Muscle layer of colon (tissue), 2 donors: ENCODE data around the gene ADRA2B.

Experiments
- H3K27ac ChIP-seq: one replicate; pipeline ENCODE4 v1.7.0; 2013; ENCODE audit warnings: low read depth, mild to moderate bottlenecking, low read length, moderate library complexity
- H3K27me3 ChIP-seq, 2 donors: one replicate each; pipeline ENCODE4 v1.7.0; 2013; ENCODE audit warnings: low read length in 2 of 2, mild to moderate bottlenecking in 2 of 2; ENCODE audit not compliant: insufficient read depth in 2 of 2, control insufficient read depth in 1 of 2
- H3K36me3 ChIP-seq: one replicate; pipeline ENCODE4 v1.7.0; 2013; ENCODE audit warnings: mild to moderate bottlenecking, low read length; ENCODE audit not compliant: insufficient read depth
- H3K4me1 ChIP-seq: one replicate; pipeline ENCODE4 v1.7.0; 2013; ENCODE audit warnings: mild to moderate bottlenecking, low read length; ENCODE audit not compliant: insufficient read depth
- H3K4me3 ChIP-seq, 2 donors: one replicate each; pipeline ENCODE4 v1.7.0; 2013; ENCODE audit warnings: low read length in 2 of 2, low read depth in 1 of 2, mild to moderate bottlenecking in 1 of 2, moderate library complexity in 1 of 2
- H3K9ac ChIP-seq: one replicate; pipeline ENCODE4 v1.7.0; 2013; ENCODE audit warnings: low read length
- H3K9me3 ChIP-seq: one replicate; pipeline ENCODE4 v1.7.0; 2013; ENCODE audit warnings: mild to moderate bottlenecking, low read length
- donor health status: abdominal sarcoma.
- donor health status: Adenocarcinoma of cecum.

The ADRA2B gene

GRCh38 chr2:96111823-96112500 lies 4.4 kb downstream of the ADRA2B start:
- H3K27me3 ChIP-seq = peaks cover 0 to 22% of the 10 kb centered on the region in 2 donors
- no peak overlapping the region for H3K9ac ChIP-seq
- H3K27ac ChIP-seq = no peak overlapping the region
- H3K36me3 ChIP-seq = no peaks in the 10 kb centered on the region
- no peaks in the 10 kb centered on the region for H3K9me3 ChIP-seq
- no peak overlapping the region for H3K4me3 ChIP-seq
- no peaks in the 10 kb centered on the region for H3K4me1 ChIP-seq

- Histone ChIP-seq H3K36me3 (no peaks in the 10 kb centered on the region), H3K9me3 (no peaks in the 10 kb centered on the region), H3K9ac (no peak overlapping the region), H3K27me3 (peaks cover 0 to 16% of the 10 kb centered on the region in 2 donors), H3K4me1 (no peaks in the 10 kb centered on the region), H3K4me3 (no peak overlapping the region), H3K27ac (no peak overlapping the region)
Measured at GRCh38 chr2:96111257-96111640, 5.1 kb downstream of the ADRA2B start.

- H3K4me3 ChIP-seq = no peak overlapping the region
Measured at GRCh38 chr2:96110621-96111256, 5.6 kb downstream of the ADRA2B start.

GRCh38 chr2:96109931-96110511 lies 6.3 kb downstream of the ADRA2B start:
- Histone ChIP-seq H3K27me3 (peaks cover 0 to 6% of the 10 kb centered on the region in 2 donors), H3K9ac (no peak overlapping the region), H3K9me3 (peaks cover 10% of the 10 kb centered on the region), H3K4me3 (no peak overlapping the region), H3K4me1 (no peaks in the 10 kb centered on the region), H3K36me3 (no peaks in the 10 kb centered on the region), H3K27ac (no peak overlapping the region)

More at GRCh38 chr2:96110621-96111256, 5.6 kb downstream of the ADRA2B start:
- Histone ChIP-seq H3K9ac (no peak overlapping the region), H3K4me1 (no peaks in the 10 kb centered on the region), H3K27me3 (peaks cover 0 to 11% of the 10 kb centered on the region in 2 donors), H3K9me3 (peaks cover 3% of the 10 kb centered on the region), H3K27ac (no peak overlapping the region), H3K36me3 (no peaks in the 10 kb centered on the region)

- no peak overlapping the region for H3K4me3 ChIP-seq
- no peak overlapping the region for H3K27ac ChIP-seq
- no peaks in the 10 kb centered on the region for H3K4me1 ChIP-seq
- peaks cover 10% of the 10 kb centered on the region for H3K9me3 ChIP-seq
- H3K9ac ChIP-seq = no peak overlapping the region
- H3K36me3 ChIP-seq = no peaks in the 10 kb centered on the region
- peaks cover 0 to 6% of the 10 kb centered on the region in 2 donors for H3K27me3 ChIP-seq
Measured at GRCh38 chr2:96109361-96109680, 7.0 kb downstream of the ADRA2B start.

- Histone ChIP-seq H3K36me3 (no peaks in the 10 kb centered on the region), H3K9me3 (peaks cover 10% of the 10 kb centered on the region), H3K27ac (no peak overlapping the region), H3K27me3 (peaks cover 0 to 6% of the 10 kb centered on the region in 2 donors), H3K4me3 (no peak overlapping the region), H3K9ac (no peak overlapping the region), H3K4me1 (no peaks in the 10 kb centered on the region)
Measured at GRCh38 chr2:96108541-96109360, 7.6 kb downstream of the ADRA2B start.

- H3K9me3 ChIP-seq = peaks cover 10% of the 10 kb centered on the region
- H3K27ac ChIP-seq = no peak overlapping the region
- H3K27me3 ChIP-seq = peaks cover 0 to 6% of the 10 kb centered on the region in 2 donors
- no peaks in the 10 kb centered on the region for H3K36me3 ChIP-seq
- no peaks in the 10 kb centered on the region for H3K4me1 ChIP-seq
- no peak overlapping the region for H3K4me3 ChIP-seq
- H3K9ac ChIP-seq = no peak overlapping the region
Measured at GRCh38 chr2:96108151-96108540, 8.2 kb downstream of the ADRA2B start.

GRCh38 chr2:96107708-96108065 lies 8.7 kb downstream of the ADRA2B start:
- no peak overlapping the region for H3K27ac ChIP-seq
- H3K27me3 ChIP-seq = peaks cover 0 to 6% of the 10 kb centered on the region in 2 donors
- H3K4me1 ChIP-seq = no peaks in the 10 kb centered on the region

GRCh38 chr2:96106991-96107707 lies 9.2 kb downstream of the ADRA2B start:
- Histone ChIP-seq H3K27ac (no peak overlapping the region), H3K27me3 (peaks cover 0 to 6% of the 10 kb centered on the region in 2 donors), H3K4me3 (no peak overlapping the region), H3K36me3 (no peaks in the 10 kb centered on the region), H3K9ac (no peak overlapping the region), H3K9me3 (peaks cover 10% of the 10 kb centered on the region), H3K4me1 (no peaks in the 10 kb centered on the region)

More at GRCh38 chr2:96107708-96108065, 8.7 kb downstream of the ADRA2B start:
- Histone ChIP-seq H3K36me3 (no peaks in the 10 kb centered on the region), H3K9me3 (peaks cover 10% of the 10 kb centered on the region), H3K9ac (no peak overlapping the region), H3K4me3 (no peak overlapping the region)

GRCh38 chr2:96105994-96106715 lies 10.2 kb downstream of the ADRA2B start:
- Histone ChIP-seq H3K9ac (no peak overlapping the region), H3K36me3 (no peaks in the 10 kb centered on the region), H3K4me3 (no peak overlapping the region), H3K27me3 (peaks cover 0 to 6% of the 10 kb centered on the region in 2 donors), H3K9me3 (peaks cover 10% of the 10 kb centered on the region), H3K27ac (no peak overlapping the region), H3K4me1 (no peaks in the 10 kb centered on the region)
